Transverse colon (tissue), 4 donors: Measurements from ENCODE around the gene VWA7. TPM values are rescaled to one million over a fixed set of nuclear protein-coding genes. Genes with fewer than 3 reads are reported as not detected.

Experiments
- DNase-seq: peaks from one replicate; pipeline ENCODE4 v3.0.0-alpha.2; 2019
- H3K27ac ChIP-seq, 4 donors: fragments of 200-600 bp; sonication (generic); 2 replicates each; pipeline ENCODE4 v1.5.1; 2016 to 2018; ENCODE audit warnings: inconsistent platforms in 4 of 4
- H3K27me3 ChIP-seq: fragments of 200-600 bp; sonication (generic); 2 replicates; pipeline ENCODE4 v1.5.1; 2017; ENCODE audit warnings: inconsistent platforms
- H3K36me3 ChIP-seq, 4 donors: fragments of 200-600 bp; sonication (generic); 2 replicates each; pipeline ENCODE4 v1.5.1; 2017 to 2019; ENCODE audit warnings: inconsistent platforms in 4 of 4
- H3K4me1 ChIP-seq, 4 donors: fragments of 200-600 bp; sonication (generic); 2 replicates each; pipeline ENCODE4 v1.5.1; 2017 to 2020; ENCODE audit warnings: inconsistent platforms in 4 of 4
- H3K4me3 ChIP-seq, 4 donors: fragments of 200-600 bp; sonication (generic); 1 replicate in 1 of 4; 2 replicates in 3 of 4; pipeline versions ENCODE4 v1.5.1 to v1.6.1; 2017 to 2019; ENCODE audit warnings: inconsistent platforms in 4 of 4
- H3K9me3 ChIP-seq, 2 donors: fragments of 200-600 bp; sonication (generic); 2 replicates each; pipeline ENCODE4 v1.5.1; 2017 to 2019; ENCODE audit warnings: inconsistent platforms in 2 of 2
- CTCF ChIP-seq, 5 experiments: fragments of 200-600 bp in 3 of 5; fragments of 450-650 bp in 2 of 5; sonication (generic) in 3 of 5; IDR thresholded peaks; 1 replicate in 2 of 5; 2 replicates in 3 of 5; pipeline ENCODE4 v1.5.1; 2016 to 2017; ENCODE audit warnings: antibody characterized with exemption in 5 of 5, inconsistent platforms in 3 of 5, mild to moderate bottlenecking in 2 of 5, moderate library complexity in 1 of 5
- EP300 ChIP-seq: sonication (generic); formaldehyde crosslinking; IDR thresholded peaks from one replicate; pipeline ENCODE4 v1.6.1; 2017; ENCODE audit warnings: antibody characterized with exemption, low read depth
- POLR2A ChIP-seq: fragments of 450-650 bp; IDR thresholded peaks from one replicate; pipeline ENCODE4 v1.6.1; 2016; ENCODE audit warnings: antibody characterized with exemption, mild to moderate bottlenecking, moderate library complexity
- POLR2AphosphoS5 ChIP-seq, 3 donors: sonication (generic); formaldehyde crosslinking; IDR thresholded peaks; one replicate each; pipeline ENCODE4 v1.6.1; 2016; ENCODE audit warnings: antibody characterized with exemption in 3 of 3
- WGBS, 2 donors: methylation state at CpG; one replicate each; pipeline ENCODE4 v1.1.5; 2018; ENCODE audit warnings: low coverage in 1 of 2; 5-methylcytosine and 5-hydroxymethylcytosine counted together
- in situ Hi-C, 4 donors: fragments of 200-750 bp; cut with MboI; loops; one replicate each; pipeline versions ENCODE4 v1.15.0 to v1.15.1; 2017; ENCODE audit warnings: low sequenced_read_pairs in 3 of 4, low pct_ligation_motif_present in 1 of 4, low pct_unique_long_range_greater_than_20kb in 1 of 4
- intact Hi-C: fragments of 100-400 bp; cut with DNase I; formaldehyde crosslinking; loops from one replicate; pipeline ENCODE4 v1.15.1; 2023; ENCODE audit warnings: low total_unique reads
- total RNA-seq, 4 donors: library from RNA; depleted of rRNA; stranded (reverse); fragments of >200 nt; gene quantifications; one replicate each; pipeline ENCODE4 v1.1.0, GENCODE V29; 2016

Gene VWA7
- total RNA-seq, 4 donors from 2014 or later: 7.6 to 22.1 (median 9.6) TPM

DNA sequence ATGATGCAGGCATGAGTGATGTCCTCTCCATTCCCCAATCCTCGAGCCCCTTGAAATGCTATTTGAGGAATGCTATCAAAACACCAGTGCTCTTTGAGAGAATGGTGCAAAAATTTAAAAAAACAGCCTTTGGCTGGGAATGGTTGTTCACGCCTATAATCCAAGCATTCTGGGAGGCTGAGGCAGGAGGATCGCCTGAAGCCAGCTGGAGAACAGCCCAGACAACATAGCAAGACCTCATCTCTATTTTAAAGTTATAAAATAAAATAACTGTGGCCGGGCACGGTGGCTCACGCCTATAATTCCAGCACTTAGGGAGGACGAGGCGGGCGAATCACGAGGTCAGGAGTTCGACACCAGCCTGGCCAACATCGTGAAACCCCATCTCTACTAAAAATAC lies 22.7 kb upstream of the VWA7 start:
- Histone ChIP-seq H3K27ac (no peak overlapping the region), H3K4me3 (no peak overlapping the region), H3K27me3 (no peaks in the 10 kb centered on the region), H3K9me3 (no peaks in the 10 kb centered on the region), H3K4me1 (peaks cover 6 to 9% (median 7%) of the 10 kb centered on the region in 4 donors), H3K36me3 (peaks cover 0 to 3% (median 0%) of the 10 kb centered on the region in 4 donors)
- 70 to 88% methylated on average over 3 to 12 of the region's 12 CpGs for WGBS, 2 donors
- TF ChIP-seq CTCF (IDR thresholded peaks at IDR 0.05) (no peak), EP300 (no peak), POLR2AphosphoS5 (IDR thresholded peaks at IDR 0.05) (no peak), POLR2A (no peak)
- DNase-seq: no peak
- in situ Hi-C loops: no loop called here
- intact Hi-C loops: no loop called here

GRCh38 chr6:31797588-31797987 lies 20.5 kb upstream of the VWA7 start:
- no peak overlapping the region for H3K4me3 ChIP-seq
- H3K27me3 ChIP-seq: no peaks in the 10 kb centered on the region
- TF ChIP-seq CTCF (IDR thresholded peaks at IDR 0.05) (no peak), POLR2AphosphoS5 (IDR thresholded peaks at IDR 0.05) (no peak), EP300 (no peak)
- peak overlapping the region; percentile 26 to 95 (median 68) for H3K27ac ChIP-seq
- 63% methylated on average over 5 of the region's 5 CpGs; no CpG with 5 or more reads in 1 of the 2 donors for WGBS, 2 donors
- no peaks in the 10 kb centered on the region for H3K36me3 ChIP-seq
- intact Hi-C loops: no loop called here
- in situ Hi-C loops: no loop called here
- H3K9me3 ChIP-seq: no peaks in the 10 kb centered on the region
- H3K4me1 ChIP-seq: peaks cover 12 to 19% (median 15%) of the 10 kb centered on the region in 4 donors
- DNase-seq: peak; percentile 28

DNA sequence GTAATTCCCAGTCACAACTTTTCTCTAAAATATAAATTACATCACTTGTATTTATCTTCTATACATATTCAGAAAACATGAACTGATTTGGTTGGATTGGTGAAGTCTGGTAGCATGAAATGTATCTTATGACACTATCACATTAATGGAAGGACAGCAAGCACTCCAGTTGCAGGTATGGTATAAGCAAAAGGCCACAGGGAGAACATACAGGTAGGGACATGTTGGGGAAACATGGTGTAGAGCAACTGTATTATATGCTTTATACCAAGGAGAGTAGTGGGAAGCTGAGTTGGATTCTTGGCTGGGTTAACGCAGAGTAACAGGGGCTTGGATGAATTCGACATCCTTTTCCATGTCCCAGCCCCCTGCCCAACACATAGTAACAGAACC lies 19.9 kb upstream of the VWA7 start:
- intact Hi-C loops: no loop called here
- Histone ChIP-seq H3K4me3 (no peak overlapping the region), H3K27me3 (no peaks in the 10 kb centered on the region), H3K9me3 (no peaks in the 10 kb centered on the region), H3K27ac (peak overlapping the region; percentile 93 to 97 (median 95)), H3K4me1 (peaks cover 12 to 19% (median 15%) of the 10 kb centered on the region in 4 donors), H3K36me3 (peaks cover 0 to 4% (median 1%) of the 10 kb centered on the region in 4 donors)
- WGBS, 2 donors: 87 to 93% methylated on average over 2 of the region's 2 CpGs
- in situ Hi-C loops: no loop called here
- DNase-seq: no peak
- TF ChIP-seq POLR2AphosphoS5 (IDR thresholded peaks at IDR 0.05): no peak

DNA sequence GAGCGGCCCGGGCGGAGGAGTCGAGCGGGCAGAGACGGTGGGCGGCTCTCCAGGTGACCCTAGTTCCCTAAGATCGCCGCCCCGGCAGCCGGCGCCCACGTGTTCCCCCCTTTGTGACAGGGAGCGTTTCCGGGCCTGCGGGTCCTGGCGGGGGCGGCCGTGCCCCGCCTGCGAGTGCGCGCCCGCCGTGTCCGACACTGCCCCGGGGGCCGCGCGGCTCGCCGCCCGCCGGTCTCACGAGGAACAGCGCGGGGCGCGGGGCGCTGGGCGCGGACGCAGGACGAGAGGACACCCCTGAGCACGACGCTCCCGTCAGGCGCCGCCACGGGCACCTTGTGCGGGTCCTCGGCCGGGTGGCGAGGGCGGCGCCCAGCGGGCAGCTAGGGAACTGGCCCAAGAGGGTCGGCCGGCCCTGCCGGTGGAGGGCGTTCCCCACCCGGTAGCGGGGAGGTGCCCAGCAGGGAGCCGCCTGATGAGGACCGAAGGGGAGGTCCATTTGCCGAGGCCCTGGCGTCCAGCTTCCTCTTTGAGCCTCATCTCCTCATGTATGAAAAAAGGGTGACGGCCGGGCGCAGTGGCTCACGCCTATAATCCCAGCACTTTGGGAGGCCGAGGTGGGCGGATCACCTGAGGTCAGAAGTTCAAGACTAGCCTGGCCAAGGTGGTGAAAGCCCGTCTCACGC lies 18.6 kb upstream of the VWA7 start, which contains the start of gene VARS1:
VARS1 (minus strand) TSS at position 137 of the 683 bp plus-strand sequence. CDS start 535 bp downstream, outside the sequence.
- Histone ChIP-seq H3K9me3 (no peaks in the 10 kb centered on the region), H3K4me3 (peak within 1 kb of the TSS; percentile 70 to 99 (median 89)), H3K27me3 (no peaks in the 10 kb centered on the region), H3K27ac (peak within 1 kb of the TSS; percentile 93 to 97 (median 95)), H3K4me1 (peaks cover 12 to 19% (median 15%) of the 10 kb centered on the region in 4 donors), H3K36me3 (peaks cover 0 to 7% (median 3%) of the 10 kb centered on the region in 4 donors)
- TF ChIP-seq POLR2AphosphoS5 (IDR thresholded peaks at IDR 0.05): peak; percentile 29 to 61 (median 59)
- TF ChIP-seq EP300: no peak
- TF ChIP-seq POLR2A: peak; percentile 44
- peak; percentile 67 to 94 (median 77) for TF ChIP-seq CTCF (IDR thresholded peaks at IDR 0.05)
- in situ Hi-C loops: no loop called here
- peak; percentile 96 for DNase-seq
- 1% methylated on average over 23 of the region's 75 CpGs; no CpG with 5 or more reads in 1 of the 2 donors for WGBS, 2 donors
- intact Hi-C loops: no loop called here
